Hematopoietic multipotent progenitor cell treated with erythropoietin and hydrocortisone succinate and interleukin-3 and kit ligand, for 15 days (in vitro differentiated cells): ENCODE results near the gene GARIN5B.

Experiments
- DNase-seq: peaks from one replicate; pipeline ENCODE4 v3.0.0-alpha.2; 2015; ENCODE audit warnings: low spot score

GARIN5B gene

GRCh38 chr19:55322204-55322885 is 40.7 kb downstream of the GARIN5B start:
- DNase-seq: no peak

GRCh38 chr19:55321466-55322137 is 41.5 kb downstream of the GARIN5B start:
- DNase-seq: no peak

- DNase-seq: no peak
Observed at GRCh38 chr19:55320844-55321419, 42.1 kb downstream of the GARIN5B start.

GRCh38 chr19:55319785-55320184 is 43.3 kb downstream of the GARIN5B start:
- no peak for DNase-seq

GRCh38 chr19:55316646-55317045 is 46.4 kb downstream of the GARIN5B start:
- DNase-seq: no peak

GRCh38 chr19:55315956-55316525 is 47.0 kb downstream of the GARIN5B start:
- DNase-seq: no peak

GRCh38 chr19:55314396-55314795 is 48.7 kb downstream of the GARIN5B start:
- no peak for DNase-seq

GRCh38 chr19:55312621-55313512 is 50.2 kb downstream of the GARIN5B start:
- DNase-seq: no peak

- DNase-seq: no peak
Observed at GRCh38 chr19:55311797-55312196, 51.3 kb downstream of the GARIN5B start.

GRCh38 chr19:55311397-55311796 is 51.7 kb downstream of the GARIN5B start:
- no peak for DNase-seq

- no peak for DNase-seq
Observed at GRCh38 chr19:55310498-55310897, 52.6 kb downstream of the GARIN5B start.

- no peak for DNase-seq
Observed at GRCh38 chr19:55309448-55309847, 53.6 kb downstream of the GARIN5B start.

- DNase-seq: no peak
Observed at GRCh38 chr19:55308281-55308680, 54.8 kb downstream of the GARIN5B start.

- DNase-seq: no peak
Observed at GRCh38 chr19:55306712-55307111, 56.3 kb downstream of the GARIN5B start.

- DNase-seq: no peak
Observed at GRCh38 chr19:55305983-55306562, 57.0 kb downstream of the GARIN5B start.

GRCh38 chr19:55305491-55305890 is 57.6 kb downstream of the GARIN5B start:
- peak; percentile 52 for DNase-seq

- no peak for DNase-seq
Observed at GRCh38 chr19:55304980-55305379, 58.1 kb downstream of the GARIN5B start.
